GM12874 (cell line): Measurements from ENCODE around the gene CLCNKB.

ENCODE experiments used
- TF ChIP-seq, protein P1 (sequence below): IDR thresholded peaks from 2 replicates; pipeline ENCODE4 v1.5.1; 2011; ENCODE audit warnings: low read depth, mild to moderate bottlenecking, control low read depth, low read length, moderate library complexity; ENCODE audit not compliant: insufficient read depth

Gene CLCNKB

DNA sequence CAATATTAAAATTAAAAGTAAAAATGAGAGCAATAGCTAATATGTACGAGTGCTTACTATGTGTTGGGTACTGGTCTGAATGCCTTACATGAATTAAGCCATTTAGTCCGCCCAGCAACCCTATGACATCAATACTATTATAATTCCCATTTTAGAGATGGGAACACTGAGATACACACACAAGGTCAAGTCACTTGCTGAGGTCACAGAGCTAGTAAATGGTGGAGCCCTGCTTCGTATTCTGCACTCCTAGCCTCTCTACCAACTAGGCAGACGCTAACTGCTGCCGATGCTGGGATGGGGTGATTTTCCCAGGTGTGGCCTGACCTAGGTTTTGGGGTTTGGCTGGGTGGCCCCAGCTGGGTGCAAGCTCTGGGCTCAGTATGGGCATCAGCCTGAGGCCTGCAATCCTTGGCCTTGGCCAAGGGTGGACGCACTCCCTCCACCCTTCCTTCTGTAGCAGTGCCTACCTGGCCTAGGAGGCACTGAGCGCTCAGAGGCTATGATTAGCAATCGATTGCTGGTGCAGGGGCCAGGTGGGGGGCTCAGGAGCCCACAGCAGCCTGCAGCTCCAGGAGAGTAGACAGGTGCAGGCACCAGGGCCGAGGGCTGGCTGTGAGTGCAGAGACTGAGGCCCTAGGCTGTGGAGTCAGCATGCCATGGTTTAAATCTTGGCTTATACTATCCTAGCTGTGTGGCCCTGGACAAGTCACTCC lies 27.2 kb downstream of the CLCNKB start:
- TF ChIP-seq, protein P1, sequence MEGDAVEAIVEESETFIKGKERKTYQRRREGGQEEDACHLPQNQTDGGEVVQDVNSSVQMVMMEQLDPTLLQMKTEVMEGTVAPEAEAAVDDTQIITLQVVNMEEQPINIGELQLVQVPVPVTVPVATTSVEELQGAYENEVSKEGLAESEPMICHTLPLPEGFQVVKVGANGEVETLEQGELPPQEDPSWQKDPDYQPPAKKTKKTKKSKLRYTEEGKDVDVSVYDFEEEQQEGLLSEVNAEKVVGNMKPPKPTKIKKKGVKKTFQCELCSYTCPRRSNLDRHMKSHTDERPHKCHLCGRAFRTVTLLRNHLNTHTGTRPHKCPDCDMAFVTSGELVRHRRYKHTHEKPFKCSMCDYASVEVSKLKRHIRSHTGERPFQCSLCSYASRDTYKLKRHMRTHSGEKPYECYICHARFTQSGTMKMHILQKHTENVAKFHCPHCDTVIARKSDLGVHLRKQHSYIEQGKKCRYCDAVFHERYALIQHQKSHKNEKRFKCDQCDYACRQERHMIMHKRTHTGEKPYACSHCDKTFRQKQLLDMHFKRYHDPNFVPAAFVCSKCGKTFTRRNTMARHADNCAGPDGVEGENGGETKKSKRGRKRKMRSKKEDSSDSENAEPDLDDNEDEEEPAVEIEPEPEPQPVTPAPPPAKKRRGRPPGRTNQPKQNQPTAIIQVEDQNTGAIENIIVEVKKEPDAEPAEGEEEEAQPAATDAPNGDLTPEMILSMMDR, result no peak

DNA sequence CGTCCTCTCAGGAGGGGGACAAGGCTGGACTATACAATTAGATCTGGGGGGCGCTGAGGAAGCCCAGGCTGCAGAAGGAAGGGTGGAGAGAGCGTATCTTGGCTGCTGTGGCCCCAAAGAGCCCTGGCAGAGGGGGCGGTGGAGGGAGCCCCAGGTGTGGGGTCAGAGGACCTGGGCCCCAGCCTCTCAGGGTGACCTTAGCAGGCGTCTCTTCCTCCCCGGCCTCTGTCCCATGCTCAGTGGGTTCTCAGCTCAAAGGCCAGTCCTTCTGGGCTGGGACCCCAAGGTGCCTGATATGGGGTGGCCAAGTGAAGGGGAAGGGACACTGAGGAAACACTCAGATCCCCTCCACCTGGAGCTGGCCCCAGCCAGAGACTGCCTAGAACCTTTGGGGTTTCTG lies 28.0 kb downstream of the CLCNKB start:
- TF ChIP-seq, protein P1, result no peak

DNA sequence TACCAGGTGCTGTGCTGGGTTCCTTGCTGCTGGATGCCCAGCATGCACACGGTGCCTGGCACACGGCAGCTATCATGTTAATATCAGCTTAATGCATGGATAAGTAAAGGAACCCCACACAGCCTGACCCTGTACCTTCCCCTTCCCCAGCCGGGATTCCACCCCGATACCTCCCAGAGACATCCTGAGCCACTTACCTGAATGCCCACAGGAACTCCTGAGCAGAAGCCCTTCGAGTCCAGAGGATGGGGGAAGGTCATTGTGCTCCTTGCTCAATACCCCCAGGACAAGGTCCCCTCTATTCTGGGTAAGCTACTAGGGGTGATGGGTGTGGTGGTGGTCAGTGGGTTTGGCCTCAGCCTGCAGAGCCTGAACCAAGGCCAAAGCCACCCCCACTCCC lies 28.5 kb downstream of the CLCNKB start:
- TF ChIP-seq, protein P1, result no peak

DNA sequence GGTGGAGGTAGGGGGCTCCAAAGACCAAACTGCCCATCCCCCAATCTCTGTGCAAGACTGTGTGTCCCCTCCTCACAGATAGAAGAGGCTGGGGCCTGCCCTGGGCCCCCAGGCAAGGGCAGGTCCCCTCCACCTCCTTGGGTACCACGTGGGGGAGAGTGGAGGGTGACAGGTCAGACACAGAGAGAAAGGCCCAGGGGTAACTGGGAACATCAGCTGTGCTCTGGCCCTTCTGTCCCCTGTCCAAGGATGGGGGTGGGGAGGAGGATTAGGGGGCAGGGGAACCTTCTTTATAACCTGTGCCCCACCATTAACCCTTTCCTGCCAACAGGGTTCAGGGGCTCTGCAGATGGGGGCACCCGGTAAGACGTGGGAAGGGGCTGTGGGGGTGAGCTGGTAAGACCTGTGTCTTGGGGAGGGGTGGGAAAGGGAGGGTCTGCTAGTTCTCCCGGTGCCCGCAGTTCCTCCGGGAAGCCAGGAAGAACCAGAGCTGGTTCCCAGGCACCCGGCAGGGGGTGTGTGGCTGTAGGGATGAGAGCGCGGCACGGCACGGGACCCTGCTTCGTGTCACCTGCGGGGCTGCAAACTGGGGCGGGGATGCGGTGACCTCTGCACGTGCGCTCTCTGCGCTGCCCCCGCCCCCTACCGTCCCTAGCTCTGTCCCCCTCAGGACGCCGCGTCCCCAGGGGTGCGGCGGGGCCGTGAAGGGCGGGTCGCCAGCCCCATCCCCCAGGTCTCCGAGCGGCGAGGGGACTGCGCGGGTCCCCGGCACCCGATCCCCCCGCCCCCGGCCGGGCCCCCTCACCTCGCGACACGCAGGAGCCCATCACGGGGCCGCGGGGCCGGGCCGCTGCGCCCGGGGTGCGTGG lies 29.3 kb downstream of the CLCNKB start:
- TF ChIP-seq, protein P1, result no peak

DNA sequence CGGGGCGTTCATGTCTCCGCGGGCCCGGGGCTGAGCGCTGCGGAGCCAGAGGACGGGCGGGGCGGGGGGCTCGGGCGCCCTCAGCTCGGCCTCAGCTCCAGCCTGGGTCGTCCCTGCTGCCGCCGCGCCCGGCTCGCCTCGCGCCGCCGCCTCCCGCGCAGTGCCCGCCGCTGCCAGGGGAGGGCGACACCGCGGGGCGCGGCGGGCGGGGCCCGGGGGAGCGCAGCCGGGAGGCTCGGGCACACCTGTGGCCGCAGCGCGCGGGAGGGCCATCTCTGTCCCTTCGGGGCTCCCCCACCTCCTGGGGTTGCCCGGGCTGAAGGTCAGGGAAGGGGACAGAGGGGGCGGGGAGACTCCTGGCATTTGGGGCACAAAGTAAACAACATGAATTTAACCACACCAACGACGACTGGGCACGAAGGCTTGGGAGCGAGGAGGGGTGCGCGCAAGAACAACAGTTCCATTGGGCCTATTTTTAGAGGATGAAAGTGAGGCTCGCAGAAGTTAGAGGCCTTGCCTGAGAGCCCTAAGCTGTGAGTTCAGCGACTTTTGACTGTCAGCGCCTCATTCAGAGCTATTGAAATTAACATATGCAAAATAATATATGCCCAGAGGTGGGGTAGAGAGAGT lies 30.0 kb downstream of the CLCNKB start, which contains the start of gene FAM131C:
Gene FAM131C, minus strand, starts transcription at position 162 of the 630 bp plus-strand sequence. CDS start 209 bp downstream, outside the sequence.
- TF ChIP-seq, protein P1, result peak; percentile 66

DNA sequence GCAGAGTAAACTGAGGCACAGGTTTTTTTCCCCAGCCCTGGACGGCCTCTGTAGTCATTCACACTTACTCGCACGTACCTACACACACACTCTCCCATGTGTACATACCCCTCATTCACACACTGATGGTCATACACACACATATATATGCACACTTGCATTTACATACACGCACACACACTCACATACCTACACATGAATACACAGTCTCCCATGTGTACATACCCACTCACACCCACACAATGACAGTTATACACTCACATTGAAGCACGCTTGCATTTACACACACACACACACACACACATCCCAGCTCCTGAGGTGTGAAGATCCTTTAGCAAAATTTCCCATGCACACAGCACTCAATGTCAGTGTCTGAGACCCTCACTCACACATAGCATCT lies 30.6 kb downstream of the CLCNKB start:
- TF ChIP-seq, protein P1, result no peak
